HEK293T (cell line): ENCODE results near the gene SLC9B2.

Experiments used
- ARNT ChIP-seq: fragments of 450-650 bp; IDR thresholded peaks from 2 replicates; pipeline ENCODE4 v1.6.1; 2017; ENCODE audit warnings: mild to moderate bottlenecking
- FOXA1 ChIP-seq: fragments of 450-650 bp; IDR thresholded peaks from 2 replicates; pipeline ENCODE4 v1.6.1; 2016; ENCODE audit warnings: mild to moderate bottlenecking
- FOXM1 ChIP-seq: fragments of 450-650 bp; IDR thresholded peaks from 2 replicates; pipeline ENCODE4 v1.6.1; 2017; ENCODE audit warnings: mild to moderate bottlenecking, borderline replicate concordance
- L3MBTL2 ChIP-seq: fragments of 450-650 bp; conservative IDR thresholded peaks from 2 replicates; pipeline ENCODE4 v1.6.1; 2016; ENCODE audit warnings: mild to moderate bottlenecking
- NFRKB ChIP-seq: fragments of 450-650 bp; IDR thresholded peaks from 2 replicates; pipeline ENCODE4 v1.6.1; 2016; ENCODE audit warnings: mild to moderate bottlenecking, moderate library complexity
- PKNOX1 ChIP-seq: fragments of 450-650 bp; IDR thresholded peaks from 2 replicates; pipeline ENCODE4 v1.6.1; 2016
- SP1 ChIP-seq: fragments of 450-650 bp; IDR thresholded peaks from 2 replicates; pipeline ENCODE4 v1.6.1; 2017
- SUZ12 ChIP-seq: fragments of 450-650 bp; IDR thresholded peaks from 2 replicates; pipeline ENCODE4 v1.6.1; 2016; ENCODE audit warnings: mild to moderate bottlenecking
- ZNF384 ChIP-seq: fragments of 450-650 bp; IDR thresholded peaks from 2 replicates; pipeline ENCODE4 v1.6.1; 2016

- TF ChIP-seq SP1 (no peak), ZNF384 (no peak), NFRKB (no peak), ARNT (no peak), FOXA1 (no peak), PKNOX1 (no peak), L3MBTL2 (no peak), FOXM1 (no peak), SUZ12 (no peak)
These were observed 46.6 kb upstream of the SLC9B2 start for GRCh38 chr4:103123114-103123513.
